ENCODE measurements around the gene EFCAB8.
"Not testable (repeated sequence)": the region's sequence is repeated elsewhere in the genome, so short reads cannot be mapped to it uniquely, and the experiment has no call there.

EFCAB8 gene

DNA sequence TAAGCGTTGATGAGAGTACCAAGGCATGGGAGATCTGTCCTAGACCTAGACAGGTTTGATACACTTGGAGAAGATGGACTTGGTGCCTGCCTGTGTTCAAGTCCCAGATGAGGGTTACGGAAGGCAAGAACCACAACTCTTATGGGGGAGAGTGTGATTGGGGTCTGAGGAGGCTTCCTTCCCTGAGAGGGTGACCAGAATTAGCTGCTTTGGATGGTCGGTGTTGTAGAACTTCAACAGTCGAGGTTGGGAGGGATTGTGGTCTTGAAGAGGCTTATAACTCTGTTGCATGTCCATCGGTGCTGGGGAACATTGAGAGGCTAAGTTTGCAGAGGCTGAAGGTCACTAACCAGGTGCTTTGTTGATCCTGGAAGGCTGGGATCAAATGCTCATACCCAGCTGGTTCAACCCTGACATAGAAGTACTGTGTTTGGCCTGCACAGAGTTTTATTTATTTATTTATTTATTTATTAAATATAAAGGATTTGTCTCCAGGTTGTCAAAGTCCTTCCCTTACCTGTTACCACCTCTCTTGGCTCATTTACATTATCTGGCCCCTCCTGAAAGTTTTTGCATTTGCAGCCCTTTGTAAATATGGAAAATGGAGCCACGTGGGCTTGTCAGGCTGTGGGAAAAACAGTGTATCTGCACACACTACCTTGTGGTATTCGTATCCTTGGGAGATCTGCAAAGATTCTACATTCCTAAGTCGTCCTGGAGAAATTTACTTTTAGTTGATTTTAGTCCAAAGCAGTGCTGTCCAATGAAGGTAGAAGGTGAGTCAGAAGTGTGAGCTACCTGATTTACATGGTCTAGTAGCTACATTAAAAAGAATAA is 15.8 kb upstream of the EFCAB8 start:
- no peak for DNase-seq

GRCh38 chr20:32845786-32846185 is 12.9 kb upstream of the EFCAB8 start:
- DNase-seq: no peak

GRCh38 chr20:32846852-32847251 is 11.9 kb upstream of the EFCAB8 start:
- no peak for DNase-seq

- no peak for DNase-seq
Measured at GRCh38 chr20:32847964-32848363, 10.8 kb upstream of the EFCAB8 start.

DNA sequence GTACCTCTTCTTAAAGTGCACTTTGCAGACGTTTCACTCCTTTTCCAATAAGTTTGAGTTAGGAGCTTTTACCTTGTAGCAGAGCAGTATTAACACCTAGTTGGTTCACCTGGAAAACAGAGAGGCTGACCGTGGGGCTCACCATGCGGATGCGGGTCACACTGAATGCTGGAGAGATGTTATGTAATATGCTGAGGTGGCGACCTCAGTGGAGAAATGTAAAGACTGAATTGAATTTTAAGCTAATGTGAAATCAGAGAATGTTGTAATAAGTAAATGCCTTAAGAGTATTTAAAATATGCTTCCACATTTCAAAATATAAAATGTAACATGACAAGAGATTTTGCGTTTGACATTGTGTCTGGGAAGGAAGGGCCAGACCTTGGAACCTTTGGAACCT is 9.9 kb upstream of the EFCAB8 start:
- no peak for DNase-seq

GRCh38 chr20:32849577-32849976 is 9.1 kb upstream of the EFCAB8 start:
- DNase-seq: no peak

DNA sequence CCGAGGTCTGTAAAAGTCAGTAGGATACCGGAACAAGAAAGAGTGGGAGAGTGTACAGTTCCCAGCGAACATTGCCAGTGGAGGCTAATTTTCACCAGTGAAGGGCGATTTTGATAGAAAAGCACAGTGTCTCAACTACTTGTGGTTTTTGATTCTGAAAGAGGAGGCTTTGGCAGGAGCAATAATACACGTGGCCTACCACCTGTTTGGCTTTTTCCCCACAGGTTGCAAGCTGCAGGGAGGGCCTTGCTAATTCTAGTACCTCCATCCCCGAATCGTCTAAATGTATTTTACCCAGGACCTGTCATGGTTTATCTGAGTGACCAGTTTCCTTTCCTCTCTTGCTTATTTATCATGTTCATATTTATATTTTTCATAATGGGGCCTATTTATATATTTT is 3.3 kb upstream of the EFCAB8 start:
- DNase-seq: no peak

DNA sequence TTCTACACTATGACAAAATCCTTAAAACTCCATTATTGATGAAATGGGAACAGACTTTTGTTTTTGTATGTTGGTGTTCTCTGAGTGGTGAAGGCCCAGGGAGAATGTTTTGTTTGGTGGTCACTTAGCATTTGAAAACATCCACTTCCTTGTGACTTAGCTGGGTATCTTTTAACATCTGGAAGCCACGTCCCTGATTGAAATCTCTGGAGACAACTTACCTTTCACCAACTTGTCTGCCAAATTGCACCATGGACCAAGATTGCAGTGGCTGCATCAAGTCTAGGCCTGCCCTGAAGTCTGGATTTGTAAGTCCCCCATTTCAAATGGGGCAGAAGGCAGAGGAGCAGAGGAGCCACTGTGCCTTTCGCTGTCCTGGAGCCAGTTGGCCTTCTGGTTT is 534 bp upstream of the EFCAB8 start:
- no peak for DNase-seq

DNA sequence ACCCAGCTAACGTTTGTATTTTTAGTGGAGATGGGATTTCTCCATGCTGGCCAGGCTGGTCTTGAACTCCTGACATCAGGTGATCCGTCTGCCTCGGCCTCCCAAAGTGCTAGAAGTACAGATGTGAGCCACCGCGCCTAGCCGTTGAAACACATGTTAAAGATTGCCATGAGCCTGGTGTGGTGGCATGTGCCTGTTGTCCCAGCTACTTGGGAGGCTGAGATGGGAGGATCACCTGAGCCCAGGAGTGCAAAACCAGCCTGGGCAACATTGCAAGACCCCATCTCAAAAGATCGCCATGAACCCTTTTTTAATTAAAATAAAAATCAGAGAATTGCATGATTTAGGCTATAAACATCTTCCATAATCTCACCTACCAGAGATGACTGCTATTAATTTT is 2.7 kb downstream of the EFCAB8 start:
- DNase-seq: no peak

DNA sequence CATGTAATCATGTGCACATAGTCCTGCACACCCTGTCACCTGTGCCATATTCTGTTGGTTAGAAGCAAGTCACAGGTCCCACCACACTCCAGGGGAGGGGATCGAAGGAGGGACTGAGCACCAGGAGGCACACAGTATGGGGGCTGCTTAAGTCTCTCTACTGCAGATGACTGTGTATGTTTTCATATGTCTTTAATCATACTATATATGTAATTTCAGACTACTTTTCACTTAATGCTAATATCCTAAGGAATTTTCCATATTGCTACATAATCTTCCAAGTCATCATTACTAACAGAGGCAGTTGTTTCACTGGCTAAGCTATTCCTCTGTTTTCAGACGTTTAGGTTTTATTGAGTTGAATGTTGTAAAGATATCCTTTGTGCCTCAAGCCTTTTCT is 10.8 kb downstream of the EFCAB8 start:
- no peak for DNase-seq

- DNase-seq: not testable (repeated sequence)
Measured at GRCh38 chr20:32870526-32870925, 11.8 kb downstream of the EFCAB8 start.

- no peak for DNase-seq
Measured at GRCh38 chr20:32870985-32871384, 12.3 kb downstream of the EFCAB8 start.

DNA sequence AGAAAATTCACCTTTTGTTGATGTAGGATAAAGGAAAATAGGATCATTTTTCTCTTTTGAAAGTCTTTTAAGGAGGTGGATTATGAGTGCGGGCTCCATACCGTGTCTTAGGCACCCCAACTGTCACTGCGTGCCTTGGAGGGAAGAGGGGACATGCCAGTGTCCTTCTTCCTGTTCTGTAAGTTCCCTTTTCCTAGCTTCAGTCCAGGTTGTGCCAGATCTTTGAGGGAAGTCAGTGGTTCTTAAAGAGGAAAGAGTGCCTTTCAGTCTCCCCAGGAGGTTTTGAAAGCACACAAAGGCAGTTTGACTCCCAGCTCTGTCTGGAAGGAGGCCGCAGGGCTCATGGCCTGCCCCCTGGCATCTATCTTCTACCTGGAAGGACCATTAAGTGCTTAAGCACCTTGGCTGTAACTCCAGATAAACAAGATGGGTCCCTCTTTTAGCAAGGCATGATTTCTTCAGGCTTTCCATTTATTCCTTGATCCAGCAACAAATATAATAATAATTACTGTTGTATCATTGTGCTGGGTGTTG is 13.0 kb downstream of the EFCAB8 start:
- no peak for DNase-seq

GRCh38 chr20:32872266-32872665 is 13.5 kb downstream of the EFCAB8 start:
- no peak for DNase-seq

DNA sequence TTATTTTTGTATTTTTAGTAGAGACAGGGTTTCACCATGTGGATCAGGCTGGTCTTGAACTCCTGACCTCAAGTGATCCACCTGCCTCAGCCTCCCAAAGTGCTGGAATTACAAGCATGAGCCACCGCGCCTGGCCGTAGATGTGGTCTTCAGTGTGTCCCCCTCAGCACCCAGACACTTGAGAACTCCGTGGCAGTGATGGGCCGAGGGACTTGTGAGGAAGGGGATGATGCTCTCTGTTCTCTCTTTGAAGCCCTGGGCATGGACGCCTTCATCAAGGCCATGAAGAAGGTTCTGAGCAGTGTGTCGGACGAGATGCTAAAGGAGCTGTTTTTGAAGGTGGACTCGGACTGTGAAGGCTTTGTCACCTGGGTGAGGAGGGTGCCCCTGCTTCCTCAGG is 16.9 kb downstream of the EFCAB8 start:
- DNase-seq: no peak

DNA sequence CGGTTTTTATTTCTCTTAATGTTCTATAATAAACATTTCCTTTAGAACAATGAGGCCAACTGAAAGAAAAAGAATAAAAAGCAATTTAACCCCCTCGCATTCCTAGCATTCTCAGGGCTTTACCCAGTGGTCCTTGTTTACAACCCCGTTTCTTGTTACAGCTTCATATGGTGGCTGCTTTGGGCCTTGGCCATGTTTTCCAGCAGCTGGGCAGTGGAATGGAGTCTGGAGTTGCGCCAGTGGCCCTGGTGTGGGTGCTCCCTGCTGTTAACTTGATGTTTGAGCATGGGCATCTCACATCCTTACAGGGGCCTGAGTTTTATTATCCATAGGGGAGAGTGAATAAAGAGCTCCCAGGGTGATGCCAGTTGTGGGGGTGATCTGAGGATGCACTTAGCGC is 18.8 kb downstream of the EFCAB8 start:
- DNase-seq: no peak

- DNase-seq: no peak
Measured at GRCh38 chr20:32878820-32879219, 20.1 kb downstream of the EFCAB8 start.

DNA sequence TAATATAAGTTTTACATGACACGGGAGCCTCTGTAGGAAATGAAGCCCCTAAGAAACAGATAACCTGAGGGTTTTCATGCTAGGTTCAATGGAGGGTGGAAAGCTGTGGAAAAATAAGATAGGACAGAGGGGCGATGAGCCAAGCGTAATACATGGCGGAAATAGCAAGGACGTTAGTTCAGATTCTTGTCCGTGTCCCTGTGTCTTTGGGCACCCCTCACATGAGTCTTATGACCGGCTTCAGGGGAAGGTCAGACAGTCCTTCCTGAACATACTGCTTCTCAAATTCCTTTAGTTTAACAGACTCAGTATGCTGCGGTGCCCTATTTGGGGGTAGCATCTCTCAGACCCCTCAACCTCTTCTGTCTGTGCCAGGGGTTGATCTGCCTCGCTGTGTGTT is 20.8 kb downstream of the EFCAB8 start:
- no peak for DNase-seq

DNA sequence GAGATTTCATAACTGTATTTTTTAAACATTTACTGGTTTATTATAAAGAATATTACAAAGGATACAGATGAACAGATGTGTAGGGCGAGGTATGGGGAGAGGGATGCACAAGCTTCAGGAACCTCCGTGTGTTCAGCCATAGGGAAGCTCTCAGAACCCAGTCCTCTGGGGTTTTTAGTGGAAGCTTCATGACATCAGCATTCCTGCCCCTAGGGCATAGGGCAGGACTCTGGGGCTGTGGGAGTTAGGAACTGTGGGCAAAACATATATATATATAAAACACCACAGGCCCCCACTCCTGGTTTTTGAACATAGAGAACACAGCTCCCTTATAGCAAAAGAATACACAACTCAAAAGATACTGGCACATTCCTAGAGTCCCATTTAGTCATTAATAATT is 21.9 kb downstream of the EFCAB8 start:
- no peak for DNase-seq

GRCh38 chr20:32883081-32883480 is 24.4 kb downstream of the EFCAB8 start:
- no peak for DNase-seq

- DNase-seq: no peak
Measured at GRCh38 chr20:32885185-32885584, 26.5 kb downstream of the EFCAB8 start.

DNA sequence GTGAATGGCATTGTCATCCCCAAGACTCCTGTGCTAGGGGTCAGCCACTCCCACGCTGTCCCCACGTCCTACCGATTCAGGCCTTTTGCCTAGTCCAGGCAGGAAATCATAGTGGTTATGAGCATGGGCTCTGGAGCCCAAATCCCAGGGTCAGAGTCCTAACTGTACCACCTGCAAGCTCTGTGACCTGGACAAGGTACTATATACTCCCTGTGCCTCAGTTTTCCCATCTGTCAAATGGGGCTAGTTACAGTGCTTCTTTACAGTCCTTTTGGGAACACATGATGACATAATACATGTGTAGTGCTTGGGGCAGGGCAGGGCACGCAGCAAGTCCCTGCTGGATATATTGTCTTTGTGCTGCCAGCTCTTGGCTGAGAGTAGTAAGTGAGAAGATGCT is 27.2 kb downstream of the EFCAB8 start:
- no peak for DNase-seq

DNA sequence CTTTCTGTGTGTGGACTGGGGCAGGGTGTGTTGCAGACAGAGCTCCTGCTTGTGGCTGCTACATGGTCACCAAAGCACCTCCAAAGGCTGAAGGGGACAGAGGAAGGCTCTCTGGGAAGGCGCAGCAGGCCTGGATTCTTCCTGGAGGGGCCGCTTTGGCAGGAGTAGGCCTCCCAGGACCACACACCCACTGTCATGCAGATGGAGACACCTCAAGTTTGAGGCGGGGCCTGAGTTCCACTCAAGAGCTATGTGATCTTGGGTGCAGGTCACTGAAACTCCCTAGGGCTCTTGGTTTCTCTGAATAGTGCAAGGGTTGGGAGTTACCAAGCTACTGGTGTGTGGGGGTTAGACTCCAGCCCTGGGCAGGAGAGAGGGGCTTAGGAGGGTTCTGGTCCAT is 27.9 kb downstream of the EFCAB8 start:
- no peak for DNase-seq

DNA sequence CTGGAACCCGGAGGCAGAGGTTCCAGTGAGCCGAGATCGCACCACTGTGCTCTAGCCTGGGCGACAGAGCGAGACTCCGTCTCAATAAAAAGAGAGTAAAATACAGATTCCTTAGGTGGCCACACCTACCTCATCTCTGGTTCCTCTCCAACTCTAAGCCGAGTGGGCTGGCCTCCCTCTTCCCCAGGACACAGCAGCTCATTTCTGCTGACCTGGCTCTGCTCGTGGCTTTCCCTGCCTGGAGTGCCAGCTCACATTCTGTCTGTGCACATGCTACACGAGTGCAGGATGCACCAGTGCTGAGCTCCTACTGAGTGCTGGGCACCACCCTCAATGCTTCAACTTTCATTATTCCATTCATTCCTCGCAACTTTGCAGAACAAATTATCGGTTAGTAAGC is 28.8 kb downstream of the EFCAB8 start:
- DNase-seq: no peak

GRCh38 chr20:32888636-32889035 is 29.9 kb downstream of the EFCAB8 start:
- no peak for DNase-seq
